GM19035 (cell line): ENCODE data around the gene ITGA7.

Experiments used
- ATAC-seq: cut with Tn5 transposase; IDR thresholded peaks from one replicate; pipeline ENCODE4 v1.9.1; 2021; ENCODE audit not compliant: unreplicated experiment

The ITGA7 gene

GRCh38 chr12:55703901-55704761 lies 3.6 kb downstream of the ITGA7 start:
- ATAC-seq: no peak

GRCh38 chr12:55703288-55703687 lies 4.4 kb downstream of the ITGA7 start:
- no peak for ATAC-seq

GRCh38 chr12:55702861-55703260 lies 4.8 kb downstream of the ITGA7 start:
- no peak for ATAC-seq

- no peak for ATAC-seq
Observed at GRCh38 chr12:55700255-55701018, 7.3 kb downstream of the ITGA7 start.

GRCh38 chr12:55699471-55700055 lies 8.1 kb downstream of the ITGA7 start:
- no peak for ATAC-seq

- no peak for ATAC-seq
Observed at GRCh38 chr12:55698965-55699364, 8.7 kb downstream of the ITGA7 start.

- ATAC-seq: no peak
Observed at GRCh38 chr12:55698241-55698955, 9.3 kb downstream of the ITGA7 start.

- no peak for ATAC-seq
Observed at GRCh38 chr12:55697686-55698085, 10.0 kb downstream of the ITGA7 start.

- ATAC-seq: no peak
Observed at GRCh38 chr12:55696796-55697462, 10.8 kb downstream of the ITGA7 start.

- no peak for ATAC-seq
Observed at GRCh38 chr12:55696141-55696540, 11.6 kb downstream of the ITGA7 start.

GRCh38 chr12:55695349-55695748 lies 12.4 kb downstream of the ITGA7 start:
- no peak for ATAC-seq

- no peak for ATAC-seq
Observed at GRCh38 chr12:55694651-55695050, 13.1 kb downstream of the ITGA7 start.

GRCh38 chr12:55694188-55694515 lies 13.6 kb downstream of the ITGA7 start:
- ATAC-seq: no peak

GRCh38 chr12:55693323-55694187 lies 14.1 kb downstream of the ITGA7 start:
- no peak for ATAC-seq

GRCh38 chr12:55692631-55693322 lies 14.9 kb downstream of the ITGA7 start:
- ATAC-seq: no peak

GRCh38 chr12:55688716-55689655 lies 18.7 kb downstream of the ITGA7 start:
- ATAC-seq: no peak

GRCh38 chr12:55687746-55688145 lies 20.0 kb downstream of the ITGA7 start:
- no peak for ATAC-seq

- ATAC-seq: no peak
Observed at GRCh38 chr12:55686366-55687010, 21.2 kb downstream of the ITGA7 start.
